ENCODE results near the gene PTPRM. TPM values are rescaled to one million over a fixed set of nuclear protein-coding genes. Genes with fewer than 3 reads are reported as not detected.

The PTPRM gene
- total RNA-seq, 4 donors from 2014 or later = 62.7 to 94.0 (median 76.0) TPM

DNA sequence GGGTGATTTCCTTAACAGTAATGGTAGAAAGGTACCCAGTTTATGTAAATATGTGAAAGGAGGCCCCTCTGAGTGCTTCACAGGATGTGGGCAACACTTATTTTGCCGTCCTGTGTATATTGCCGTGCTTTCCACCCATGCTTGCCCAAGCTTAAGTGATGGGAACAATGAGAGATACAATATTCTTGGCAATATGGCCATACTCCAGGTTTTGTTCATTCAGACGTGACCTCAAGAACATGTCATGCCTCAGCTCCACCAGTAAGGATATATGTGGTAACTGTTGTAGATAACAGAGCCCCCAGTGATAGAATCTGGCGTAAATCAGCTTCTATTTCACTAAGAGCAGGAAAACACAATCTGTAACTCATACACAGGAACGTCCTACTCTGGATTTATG lies 318.7 kb downstream of the PTPRM start:
- H3K4me3 ChIP-seq = no peak overlapping the region
- WGBS = 85% methylated on average over 5 of the region's 5 CpGs
- H3K9me3 ChIP-seq = no peaks in the 10 kb centered on the region
- H3K27me3 ChIP-seq = no peaks in the 10 kb centered on the region
- peaks cover 9 to 14% (median 13%) of the 10 kb centered on the region in 4 donors for H3K4me1 ChIP-seq
- H3K36me3 ChIP-seq = no peaks in the 10 kb centered on the region
- TF ChIP-seq CTCF (IDR thresholded peaks at IDR 0.05) = no peak
- no peak for TF ChIP-seq POLR2AphosphoS5 (IDR thresholded peaks at IDR 0.05)
- no peak for TF ChIP-seq POLR2A (IDR thresholded peaks at IDR 0.05; ENCODE audit: low read depth)
- TF ChIP-seq EP300 (IDR thresholded peaks at IDR 0.05) = no peak
- intact Hi-C loops (cut with DNase I) = no loop called here
- DNase-seq (ENCODE audit: extremely low spot score) = no peak
- H3K27ac ChIP-seq (replicated peaks in 1 of 4) = no peak overlapping the region

DNA sequence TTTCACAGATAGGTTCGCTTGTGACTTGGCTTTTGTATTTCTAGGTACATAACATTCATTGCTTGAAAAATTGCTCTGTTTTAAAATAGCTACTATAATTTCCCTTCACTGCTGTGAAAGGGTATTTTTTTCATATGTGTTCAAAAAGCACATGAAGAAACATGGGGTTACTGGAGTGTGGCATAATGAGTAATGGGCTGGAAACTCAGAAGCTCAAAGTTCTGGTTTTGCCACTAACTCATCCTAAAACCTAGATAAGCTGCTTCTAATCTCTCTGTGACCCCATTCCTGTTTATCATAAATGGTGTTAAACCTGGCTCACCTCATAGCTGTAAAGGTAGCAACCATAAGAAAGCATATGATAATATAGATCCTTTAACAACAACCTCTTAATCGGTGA lies 319.3 kb downstream of the PTPRM start:
- Histone ChIP-seq H3K27ac (replicated peaks in 1 of 4) (no peak overlapping the region), H3K36me3 (no peaks in the 10 kb centered on the region), H3K9me3 (no peaks in the 10 kb centered on the region), H3K27me3 (no peaks in the 10 kb centered on the region), H3K4me1 (peaks cover 9 to 14% (median 13%) of the 10 kb centered on the region in 4 donors), H3K4me3 (no peak overlapping the region)
- intact Hi-C loops (cut with DNase I) = no loop called here
- TF ChIP-seq EP300 (IDR thresholded peaks at IDR 0.05) (no peak), POLR2AphosphoS5 (IDR thresholded peaks at IDR 0.05) (no peak), CTCF (IDR thresholded peaks at IDR 0.05) (no peak), POLR2A (IDR thresholded peaks at IDR 0.05; ENCODE audit: low read depth) (no peak)
- DNase-seq (ENCODE audit: extremely low spot score) = no peak
- WGBS = 88% methylated on average over 2 of the region's 2 CpGs

GRCh38 chr18:7889515-7889914 lies 322.4 kb downstream of the PTPRM start:
- Histone ChIP-seq H3K4me3 (no peak overlapping the region), H3K27ac (replicated peaks in 1 of 4) (peak overlapping the region in 1 of 4 donors; percentile 15), H3K4me1 (peaks cover 4 to 14% (median 13%) of the 10 kb centered on the region in 4 donors), H3K36me3 (no peaks in the 10 kb centered on the region), H3K27me3 (no peaks in the 10 kb centered on the region), H3K9me3 (no peaks in the 10 kb centered on the region)
- DNase-seq (ENCODE audit: extremely low spot score) = no peak
- intact Hi-C loops (cut with DNase I) = no loop called here
- 81% methylated on average over 3 of the region's 3 CpGs for WGBS
- TF ChIP-seq EP300 (IDR thresholded peaks at IDR 0.05) = no peak
- TF ChIP-seq POLR2AphosphoS5 (IDR thresholded peaks at IDR 0.05) = no peak
- no peak for TF ChIP-seq CTCF (IDR thresholded peaks at IDR 0.05)
- TF ChIP-seq POLR2A (IDR thresholded peaks at IDR 0.05; ENCODE audit: low read depth) = no peak

- Histone ChIP-seq H3K36me3 (no peaks in the 10 kb centered on the region), H3K27me3 (no peaks in the 10 kb centered on the region), H3K4me3 (no peak overlapping the region), H3K4me1 (peaks cover 6 to 16% (median 14%) of the 10 kb centered on the region in 4 donors), H3K9me3 (no peaks in the 10 kb centered on the region), H3K27ac (replicated peaks in 1 of 4) (peak overlapping the region in 1 of 4 donors; percentile 15)
- DNase-seq (ENCODE audit: extremely low spot score) = no peak
- no peak for TF ChIP-seq POLR2A (IDR thresholded peaks at IDR 0.05; ENCODE audit: low read depth)
- TF ChIP-seq CTCF (IDR thresholded peaks at IDR 0.05) = no peak
- TF ChIP-seq POLR2AphosphoS5 (IDR thresholded peaks at IDR 0.05) = no peak
- TF ChIP-seq EP300 (IDR thresholded peaks at IDR 0.05) = no peak
- intact Hi-C loops (cut with DNase I) = no loop called here
- 31% methylated on average over 2 of the region's 2 CpGs for WGBS
These were observed 323.0 kb downstream of the PTPRM start for GRCh38 chr18:7890075-7890474.

- Histone ChIP-seq H3K9me3 (no peaks in the 10 kb centered on the region), H3K4me3 (no peak overlapping the region), H3K27ac (replicated peaks in 1 of 4) (no peak overlapping the region), H3K27me3 (no peaks in the 10 kb centered on the region), H3K4me1 (peaks cover 13 to 32% (median 17%) of the 10 kb centered on the region in 4 donors), H3K36me3 (no peaks in the 10 kb centered on the region)
- TF ChIP-seq CTCF (IDR thresholded peaks at IDR 0.05) (no peak), POLR2AphosphoS5 (IDR thresholded peaks at IDR 0.05) (no peak), EP300 (IDR thresholded peaks at IDR 0.05) (no peak), POLR2A (IDR thresholded peaks at IDR 0.05; ENCODE audit: low read depth) (no peak)
- intact Hi-C loops (cut with DNase I) = no loop called here
- no peak for DNase-seq (ENCODE audit: extremely low spot score)
- WGBS = 93% methylated on average over 6 of the region's 6 CpGs
These were observed 325.4 kb downstream of the PTPRM start for GRCh38 chr18:7892556-7892955.

Measured in esophagus muscularis mucosa (tissue), 4 donors.